HG03432 (cell line): Measurements from ENCODE around the gene PACS2.
"Not testable (repeated sequence)": the region's sequence is repeated elsewhere in the genome, so short reads cannot be mapped to it uniquely, and the experiment has no call there.

ENCODE experiments used
- ATAC-seq: cut with Tn5 transposase; IDR thresholded peaks from one replicate; pipeline ENCODE4 v1.9.1; 2021; ENCODE audit warnings: mild to moderate bottlenecking, moderate library complexity; ENCODE audit not compliant: unreplicated experiment

Gene PACS2

GRCh38 chr14:105329411-105330150, 15.0 kb downstream of the PACS2 start:
- no peak for ATAC-seq

GRCh38 chr14:105330491-105330895, 15.9 kb downstream of the PACS2 start:
- no peak for ATAC-seq

GRCh38 chr14:105331575-105332349, 17.2 kb downstream of the PACS2 start:
- no peak for ATAC-seq

- no peak for ATAC-seq
These were observed 17.9 kb downstream of the PACS2 start for GRCh38 chr14:105332350-105332874.

GRCh38 chr14:105333020-105333490, 18.5 kb downstream of the PACS2 start:
- ATAC-seq = no peak

- ATAC-seq = no peak
These were observed 19.2 kb downstream of the PACS2 start for GRCh38 chr14:105333613-105334364.

- ATAC-seq = no peak
These were observed 20.1 kb downstream of the PACS2 start for GRCh38 chr14:105334383-105335230.

- ATAC-seq = not testable (repeated sequence)
These were observed 20.6 kb downstream of the PACS2 start for GRCh38 chr14:105335231-105335542.

- no peak for ATAC-seq
These were observed 21.4 kb downstream of the PACS2 start for GRCh38 chr14:105335735-105336476.

- ATAC-seq = no peak
These were observed 22.1 kb downstream of the PACS2 start for GRCh38 chr14:105336477-105337287.

- no peak for ATAC-seq
These were observed 22.9 kb downstream of the PACS2 start for GRCh38 chr14:105337433-105337832.

- ATAC-seq = no peak
These were observed 23.6 kb downstream of the PACS2 start for GRCh38 chr14:105337966-105338741.

- ATAC-seq = no peak
These were observed 26.5 kb downstream of the PACS2 start for GRCh38 chr14:105340821-105341733.

GRCh38 chr14:105343194-105343593, 28.6 kb downstream of the PACS2 start:
- no peak for ATAC-seq

GRCh38 chr14:105346200-105346533, 31.6 kb downstream of the PACS2 start:
- ATAC-seq = no peak

- no peak for ATAC-seq
These were observed 32.5 kb downstream of the PACS2 start for GRCh38 chr14:105346876-105347586.

- no peak for ATAC-seq
These were observed 33.0 kb downstream of the PACS2 start for GRCh38 chr14:105347587-105347968.
